ENCODE results near the gene NDUFB1.
A peak's percentile ranks its signal among the peaks of the same experiment; 100 is the strongest.

NDUFB1 gene

GRCh38 chr14:92105073-92105892 is 16.2 kb downstream of the NDUFB1 start:
- intact Hi-C loops (cut with DNase I) = no loop called here
- no peak for DNase-seq

DNA sequence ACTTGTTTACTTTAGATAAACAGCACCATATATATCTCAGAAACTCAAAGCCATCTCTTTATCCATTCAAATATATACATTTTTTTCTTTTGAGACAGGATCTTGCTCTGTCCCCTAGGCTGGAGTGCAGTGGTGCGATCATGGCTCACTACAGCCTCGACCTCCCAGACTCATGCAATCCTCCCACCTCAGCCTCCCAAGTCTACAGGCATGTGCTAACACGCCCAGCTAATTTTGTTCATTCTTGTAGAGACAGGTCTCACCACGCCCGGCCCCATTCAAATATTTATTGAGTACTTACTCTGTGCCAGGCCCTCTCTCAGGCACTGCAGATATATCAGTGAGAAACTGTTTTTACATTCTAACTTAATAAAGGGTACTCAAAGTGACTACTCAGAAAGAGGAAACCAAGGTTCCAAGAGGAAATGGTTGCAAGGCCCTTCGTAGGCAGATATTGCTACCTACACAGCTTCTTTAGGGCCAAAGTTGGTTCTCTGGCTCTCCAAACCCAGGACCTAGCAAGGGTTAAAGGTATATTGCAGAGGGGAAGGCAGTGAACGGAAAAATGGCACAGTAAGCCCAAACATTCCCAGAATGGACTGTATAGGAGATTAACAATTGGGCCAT is 18.0 kb downstream of the NDUFB1 start:
- intact Hi-C loops (cut with DNase I) = no loop called here
- no peak for DNase-seq

- intact Hi-C loops (cut with DNase I) = no loop called here
These were observed 21.7 kb downstream of the NDUFB1 start for GRCh38 chr14:92099802-92100201.

GRCh38 chr14:92093320-92093719 is 28.2 kb downstream of the NDUFB1 start:
- intact Hi-C loops (cut with DNase I) = no loop called here
- DNase-seq = peak in 8 of 42 donors; percentile 10 to 54 (median 22)

More at GRCh38 chr14:92099802-92100201, 21.7 kb downstream of the NDUFB1 start:
- DNase-seq = no peak

- intact Hi-C loops (cut with DNase I) = no loop called here
- DNase-seq = no peak
These were observed 33.0 kb downstream of the NDUFB1 start for GRCh38 chr14:92088494-92088893.

DNA sequence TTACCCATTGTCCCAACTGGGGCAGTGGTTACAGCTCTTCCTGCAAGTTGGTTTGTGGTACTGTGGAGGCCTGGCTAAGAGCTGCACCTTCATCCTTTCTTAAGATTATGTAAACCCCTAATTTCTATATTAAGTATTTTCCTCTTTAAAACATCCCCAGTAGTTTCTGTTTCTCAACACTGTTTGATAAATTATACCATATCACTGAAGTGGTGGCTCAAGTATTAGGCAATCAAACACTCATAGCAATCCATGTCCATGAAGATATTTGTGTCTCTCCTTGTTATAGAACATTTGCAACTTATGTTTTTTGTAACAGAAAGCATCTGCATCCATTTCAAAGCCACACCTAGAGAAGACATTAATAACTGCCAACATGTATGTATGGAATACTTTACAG is 47.0 kb downstream of the NDUFB1 start:
- intact Hi-C loops (cut with DNase I) = no loop called here
- no peak for DNase-seq

All from head of caudate nucleus (tissue), 42 donors.